ENCODE data around the gene MRPL54. TPM values are rescaled to one million over a fixed set of nuclear protein-coding genes. Genes with fewer than 3 reads are reported as not detected.

MRPL54 gene
- total RNA-seq, 1 experiment from 2014 or later: 67.1 TPM

- ChIA-PET POLR2A (no interaction called here), CTCF (no interaction called here), RAD21 (ENCODE audit: low non-redundant PET in 1 of 2, low total read pairs in 2 of 2, uncharacterized antibody in 2 of 2, unreplicated experiment in 2 of 2) (no interaction called here)
- no peaks in the 10 kb centered on the region for H3K27me3 ChIP-seq (ENCODE audit: insufficient read depth, low read length)
- no peaks in the 10 kb centered on the region for H3K36me3 ChIP-seq (ENCODE audit: control insufficient read depth in 1 of 2, insufficient read depth in 2 of 2, low read length in 2 of 2)
- H2AFZ ChIP-seq (ENCODE audit: low read depth, low read length, poor library complexity, severe bottlenecking): no peak overlapping the region
- H4K20me1 ChIP-seq (ENCODE audit: insufficient read depth): no peaks in the 10 kb centered on the region
- H3K9me2 ChIP-seq (ENCODE audit: insufficient read depth): no peaks in the 10 kb centered on the region
- no peak overlapping the region for H3K4me2 ChIP-seq (ENCODE audit: low read length)
- DNase-seq (ENCODE audit: low read depth, low spot score): no peak
- no TSS peak for BruUV-seq (replicated peaks)
- no peaks in the 10 kb centered on the region for H3K9me3 ChIP-seq (ENCODE audit: control insufficient read depth in 1 of 2, insufficient read depth in 1 of 2, low read depth in 1 of 2, low read length in 2 of 2)
- TF ChIP-seq CTCF (IDR thresholded peaks at IDR 0.05 in 2 of 3, conservative IDR thresholded peaks at IDR 0.05 in 1 of 3; ENCODE audit: borderline replicate concordance in 1 of 3, insufficient read depth in 1 of 3, low read depth in 2 of 3, low read length in 2 of 3) (0 out of 6 replicates have a peak, but pooled peaks of 1 of the 3 experiments have one; percentile 19), POLR2A (IDR thresholded peaks at IDR 0.05; ENCODE audit: borderline replicate concordance, extremely low read depth, insufficient read depth, insufficient read length) (no peak)
- intact Hi-C loops (cut with micrococcal nuclease): no loop called here
- no peaks in the 10 kb centered on the region for H3K79me2 ChIP-seq (ENCODE audit: insufficient read depth, low read length)
- H3K27ac ChIP-seq (ENCODE audit: low read depth, low read length): no peak overlapping the region
- no peak overlapping the region for H3K4me3 ChIP-seq (replicated peaks in 1 of 2; ENCODE audit: low read depth in 1 of 2, low read length in 2 of 2)
- ATAC-seq: no peak
- H3K9ac ChIP-seq (ENCODE audit: low read length): no peak overlapping the region
- no peaks in the 10 kb centered on the region for H3K4me1 ChIP-seq (ENCODE audit: control insufficient read depth in 1 of 2, insufficient read depth in 2 of 2, low read length in 2 of 2)
Observed at GRCh38 chr19:3801412-3802096, 39.1 kb downstream of the MRPL54 start.

GRCh38 chr19:3803114-3803888, 40.8 kb downstream of the MRPL54 start:
- H2AFZ ChIP-seq (ENCODE audit: low read depth, low read length, poor library complexity, severe bottlenecking): no peak overlapping the region
- H3K27me3 ChIP-seq (ENCODE audit: insufficient read depth, low read length): no peaks in the 10 kb centered on the region
- peaks cover 0 to 5% of the 10 kb centered on the region in 2 experiments; a peak in 2 of 4 replicates for H3K9me3 ChIP-seq (ENCODE audit: control insufficient read depth in 1 of 2, insufficient read depth in 1 of 2, low read depth in 1 of 2, low read length in 2 of 2)
- no peaks in the 10 kb centered on the region for H3K36me3 ChIP-seq (ENCODE audit: control insufficient read depth in 1 of 2, insufficient read depth in 2 of 2, low read length in 2 of 2)
- RAD21 ChIA-PET (ENCODE audit: low non-redundant PET in 1 of 2, low total read pairs in 2 of 2, uncharacterized antibody in 2 of 2, unreplicated experiment in 2 of 2): no interaction called here
- no peaks in the 10 kb centered on the region for H3K9me2 ChIP-seq (ENCODE audit: insufficient read depth)
- H3K4me1 ChIP-seq (ENCODE audit: control insufficient read depth in 1 of 2, insufficient read depth in 2 of 2, low read length in 2 of 2): no peaks in the 10 kb centered on the region
- H3K4me3 ChIP-seq (replicated peaks in 1 of 2; ENCODE audit: low read depth in 1 of 2, low read length in 2 of 2): no peak overlapping the region
- H3K4me2 ChIP-seq (ENCODE audit: low read length): no peak overlapping the region
- POLR2A ChIA-PET: no interaction called here
- no peak overlapping the region for H3K9ac ChIP-seq (ENCODE audit: low read length)
- no peaks in the 10 kb centered on the region for H4K20me1 ChIP-seq (ENCODE audit: insufficient read depth)
- no peak for TF ChIP-seq SRF (IDR thresholded peaks at IDR 0.05; ENCODE audit: low read depth)
- no TSS peak for BruUV-seq (replicated peaks)
- CTCF ChIA-PET: no interaction called here
- no peaks in the 10 kb centered on the region for H3K79me2 ChIP-seq (ENCODE audit: insufficient read depth, low read length)
- intact Hi-C loops (cut with micrococcal nuclease): no loop called here
- ATAC-seq: no peak
- no peak for DNase-seq (ENCODE audit: low read depth, low spot score)
- no peak overlapping the region for H3K27ac ChIP-seq (ENCODE audit: low read depth, low read length)

Measured in HCT116 (cell line).